ENCODE data around the gene CD82. TPM values are rescaled to one million over a fixed set of nuclear protein-coding genes. Genes with fewer than 3 reads are reported as not detected.

The CD82 gene
- total RNA-seq, 1 donor from 2014 or later: 144 TPM

DNA sequence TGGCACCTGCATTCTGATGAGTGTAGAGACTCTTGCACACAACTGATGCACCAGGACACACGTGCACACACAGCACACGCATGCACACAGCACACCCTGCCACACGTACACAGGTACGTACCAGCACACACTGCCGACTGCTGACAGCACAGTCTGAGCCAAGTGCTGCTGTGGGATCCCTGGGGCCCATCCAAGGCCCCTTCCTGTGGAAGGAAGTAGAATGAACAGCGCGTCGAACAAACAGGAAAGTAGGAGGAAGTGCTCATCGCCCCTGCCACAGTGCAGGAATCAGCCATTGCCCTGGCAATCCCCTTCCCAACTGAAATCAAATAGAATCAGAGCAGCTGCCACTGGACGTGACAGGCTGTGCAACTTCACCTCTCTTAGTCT is 57.9 kb downstream of the CD82 start:
- TF ChIP-seq, protein P1, sequence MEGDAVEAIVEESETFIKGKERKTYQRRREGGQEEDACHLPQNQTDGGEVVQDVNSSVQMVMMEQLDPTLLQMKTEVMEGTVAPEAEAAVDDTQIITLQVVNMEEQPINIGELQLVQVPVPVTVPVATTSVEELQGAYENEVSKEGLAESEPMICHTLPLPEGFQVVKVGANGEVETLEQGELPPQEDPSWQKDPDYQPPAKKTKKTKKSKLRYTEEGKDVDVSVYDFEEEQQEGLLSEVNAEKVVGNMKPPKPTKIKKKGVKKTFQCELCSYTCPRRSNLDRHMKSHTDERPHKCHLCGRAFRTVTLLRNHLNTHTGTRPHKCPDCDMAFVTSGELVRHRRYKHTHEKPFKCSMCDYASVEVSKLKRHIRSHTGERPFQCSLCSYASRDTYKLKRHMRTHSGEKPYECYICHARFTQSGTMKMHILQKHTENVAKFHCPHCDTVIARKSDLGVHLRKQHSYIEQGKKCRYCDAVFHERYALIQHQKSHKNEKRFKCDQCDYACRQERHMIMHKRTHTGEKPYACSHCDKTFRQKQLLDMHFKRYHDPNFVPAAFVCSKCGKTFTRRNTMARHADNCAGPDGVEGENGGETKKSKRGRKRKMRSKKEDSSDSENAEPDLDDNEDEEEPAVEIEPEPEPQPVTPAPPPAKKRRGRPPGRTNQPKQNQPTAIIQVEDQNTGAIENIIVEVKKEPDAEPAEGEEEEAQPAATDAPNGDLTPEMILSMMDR (IDR thresholded peaks at IDR 0.05): no peak
- Histone ChIP-seq H3K4me3 (no peak overlapping the region), H3K36me3 (peaks cover 8% of the 10 kb centered on the region), H3K4me1 (peaks cover 25% of the 10 kb centered on the region), H3K9me3 (no peaks in the 10 kb centered on the region), H3K27ac (no peak overlapping the region), H3K27me3 (no peaks in the 10 kb centered on the region)
- peak; percentile 7 for ATAC-seq
- intact Hi-C loops (cut with DNase I): loop anchor here (5.0 kb wide), 1 partner anchor 289 kb away; no protein-coding TSS in a partner anchor
- peak; percentile 46 for DNase-seq

DNA sequence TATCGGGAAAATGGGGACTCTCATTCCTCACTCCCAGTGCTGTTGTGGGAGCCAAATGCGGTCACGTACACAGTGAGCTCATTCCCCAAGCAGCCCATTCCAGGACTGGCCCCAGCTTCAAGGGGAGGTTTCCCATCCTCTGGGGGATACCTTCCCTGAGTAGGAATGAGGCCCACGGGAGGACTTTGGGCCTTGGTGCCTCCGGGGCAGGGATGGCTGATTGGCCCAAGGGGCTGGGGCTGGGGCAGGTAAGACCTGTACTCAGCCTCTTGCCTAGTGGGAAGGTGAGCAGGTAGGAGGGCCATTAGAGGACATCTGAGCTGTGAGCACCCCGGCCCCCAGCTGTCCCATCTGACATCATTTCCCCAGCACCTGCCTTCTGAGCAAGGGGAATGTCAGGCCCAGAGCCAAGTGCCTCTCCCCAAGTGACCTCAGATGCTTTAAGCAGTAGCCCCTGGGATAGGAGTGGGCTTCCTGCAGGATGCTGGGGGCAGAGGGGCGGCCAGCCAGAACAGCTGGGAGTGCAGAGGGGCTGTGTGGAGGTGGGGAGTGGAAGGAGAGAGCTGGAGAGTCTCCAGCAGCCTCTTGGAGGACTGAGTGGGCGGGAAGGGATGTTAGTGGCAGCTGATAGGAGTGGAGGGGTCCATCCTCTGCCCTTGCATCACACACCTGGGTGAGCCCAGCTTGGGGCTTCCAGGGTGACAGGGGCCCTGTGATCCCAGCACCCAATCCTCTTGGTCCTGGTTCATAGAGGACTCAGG is 58.4 kb downstream of the CD82 start:
- Histone ChIP-seq H3K4me1 (peaks cover 29% of the 10 kb centered on the region), H3K27me3 (no peaks in the 10 kb centered on the region), H3K9me3 (no peaks in the 10 kb centered on the region), H3K36me3 (peaks cover 2% of the 10 kb centered on the region), H3K4me3 (no peak overlapping the region), H3K27ac (no peak overlapping the region)
- ATAC-seq (no peak), DNase-seq (peak; percentile 59)
- intact Hi-C loops (cut with DNase I): loop anchor here (5.0 kb wide), 1 partner anchor 288 kb away; no protein-coding TSS in a partner anchor
- TF ChIP-seq, protein P1 (IDR thresholded peaks at IDR 0.05): no peak

DNA sequence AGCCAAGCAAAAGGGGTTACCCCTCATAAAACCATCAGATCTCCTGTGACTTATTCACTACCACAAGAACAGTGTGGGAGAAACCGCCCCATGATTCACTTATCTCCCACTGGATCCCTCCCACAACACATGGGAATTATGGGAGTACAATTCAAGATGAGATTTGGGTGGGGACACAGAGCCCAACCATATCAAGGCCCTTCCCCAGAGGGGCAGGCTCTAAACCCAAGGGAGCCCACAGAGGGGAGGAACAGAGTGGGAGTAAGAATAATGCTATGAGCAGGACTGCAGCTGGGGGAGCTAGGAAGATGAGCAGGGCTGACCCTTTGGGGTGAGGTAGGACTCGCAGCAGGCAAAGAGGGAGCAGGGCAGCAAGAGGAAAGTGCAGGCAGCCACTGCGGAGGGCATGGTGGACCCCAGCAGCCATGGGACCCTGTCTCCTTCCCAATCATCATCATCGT is 59.3 kb downstream of the CD82 start:
- no peak for ATAC-seq
- no peak overlapping the region for H3K27ac ChIP-seq
- H3K36me3 ChIP-seq: no peaks in the 10 kb centered on the region
- H3K4me1 ChIP-seq: peaks cover 29% of the 10 kb centered on the region
- H3K9me3 ChIP-seq: no peaks in the 10 kb centered on the region
- TF ChIP-seq, protein P1 (IDR thresholded peaks at IDR 0.05): no peak
- intact Hi-C loops (cut with DNase I): loop anchor here (5.0 kb wide), 2 partner anchors 273 to 288 kb away; no protein-coding TSS in a partner anchor
- no peaks in the 10 kb centered on the region for H3K27me3 ChIP-seq
- peak; percentile 28 for DNase-seq
- H3K4me3 ChIP-seq: no peak overlapping the region

DNA sequence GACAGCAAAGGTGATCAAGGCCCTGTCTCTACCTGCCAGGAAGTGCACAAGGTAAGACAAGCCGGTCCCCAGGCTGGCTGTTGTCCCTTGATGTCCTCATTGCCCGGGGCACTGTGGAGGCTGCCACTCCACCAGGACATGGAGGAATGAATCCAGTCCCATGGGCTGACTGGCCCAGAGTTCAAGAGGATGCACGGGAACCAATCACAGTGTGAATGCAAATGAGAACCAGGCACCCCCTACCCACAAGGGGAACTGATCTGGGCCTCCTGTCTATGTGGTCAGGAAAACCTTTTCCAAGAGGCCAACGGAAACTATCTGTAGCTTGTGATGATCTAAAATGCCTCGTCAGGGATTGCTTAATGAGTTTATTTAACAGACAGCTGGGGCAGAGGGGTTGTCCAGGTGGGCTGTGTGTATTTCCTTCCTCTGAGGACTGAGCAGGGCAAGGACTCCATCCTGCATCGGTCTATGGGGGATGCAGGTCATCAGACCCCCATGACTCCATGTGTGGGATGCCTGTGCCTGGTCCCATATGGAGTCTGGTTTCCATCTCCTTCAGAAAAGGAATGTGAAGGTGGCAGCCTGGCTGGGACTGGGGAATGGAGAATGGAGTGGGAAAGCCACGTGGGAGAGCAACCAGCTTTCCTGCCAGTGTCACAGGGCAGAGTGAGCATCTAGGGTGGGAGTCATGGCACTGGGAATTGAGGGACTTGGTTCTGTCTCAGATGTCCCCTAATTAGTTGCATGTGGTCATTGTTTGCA is 60.5 kb downstream of the CD82 start:
- peaks cover 27% of the 10 kb centered on the region for H3K4me1 ChIP-seq
- no peaks in the 10 kb centered on the region for H3K27me3 ChIP-seq
- ATAC-seq (no peak), DNase-seq (peak; percentile 55)
- H3K4me3 ChIP-seq: no peak overlapping the region
- intact Hi-C loops (cut with DNase I): loop anchor here (5.0 kb wide), 1 partner anchor 271 kb away; no protein-coding TSS in a partner anchor
- no peaks in the 10 kb centered on the region for H3K9me3 ChIP-seq
- no peaks in the 10 kb centered on the region for H3K36me3 ChIP-seq
- TF ChIP-seq, protein P1 (IDR thresholded peaks at IDR 0.05): no peak
- no peak overlapping the region for H3K27ac ChIP-seq

DNA sequence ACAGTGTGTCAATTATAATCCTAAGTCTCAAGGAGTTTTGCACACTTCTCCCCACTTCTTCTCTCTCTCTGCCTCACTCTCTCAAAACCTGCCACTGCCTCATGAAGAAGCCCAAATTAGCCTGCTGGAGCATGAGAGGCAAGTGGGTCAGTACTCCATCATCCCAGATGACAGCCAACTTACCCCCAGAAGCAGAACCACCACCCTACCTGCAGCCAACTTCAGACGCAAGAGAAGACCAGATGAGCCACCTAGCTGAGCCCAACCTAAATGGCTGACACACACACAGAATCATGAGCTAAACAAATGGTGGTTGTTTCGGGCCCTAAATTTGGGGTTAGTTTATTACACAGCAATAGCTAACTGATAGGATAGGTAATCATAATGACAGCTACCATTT is 61.2 kb downstream of the CD82 start:
- H3K27ac ChIP-seq: no peak overlapping the region
- no peaks in the 10 kb centered on the region for H3K27me3 ChIP-seq
- no peaks in the 10 kb centered on the region for H3K9me3 ChIP-seq
- TF ChIP-seq, protein P1 (IDR thresholded peaks at IDR 0.05): no peak
- no peaks in the 10 kb centered on the region for H3K36me3 ChIP-seq
- peaks cover 20% of the 10 kb centered on the region for H3K4me1 ChIP-seq
- intact Hi-C loops (cut with DNase I): loop anchor here (5.0 kb wide), 1 partner anchor 271 kb away; no protein-coding TSS in a partner anchor
- no peak overlapping the region for H3K4me3 ChIP-seq
- DNase-seq (no peak), ATAC-seq (no peak)

Measured in upper lobe of right lung (tissue), 1 donor.